Peyer's patch (tissue), 4 donors: Measurements from ENCODE around the gene SPATA2L. TPM values are rescaled to one million over a fixed set of nuclear protein-coding genes. Genes with fewer than 3 reads are reported as not detected.
"Not testable (repeated sequence)": the region's sequence is repeated elsewhere in the genome, so short reads cannot be mapped to it uniquely, and the experiment has no call there.

Experiments
- DNase-seq, 3 donors: peaks; one replicate each; pipeline ENCODE4 v3.0.0-alpha.2; 2017 to 2019
- H3K27ac ChIP-seq, 4 donors: fragments of 200-600 bp; sonication (generic); one replicate each; pipeline ENCODE4 v1.5.1; 2016 to 2019
- H3K27me3 ChIP-seq, 2 donors: fragments of 200-600 bp; sonication (generic); one replicate each; pipeline ENCODE4 v1.5.1; 2019
- H3K36me3 ChIP-seq, 3 donors: fragments of 200-600 bp; sonication (generic); one replicate each; pipeline ENCODE4 v1.5.1; 2016 to 2019
- H3K4me1 ChIP-seq, 4 donors: fragments of 200-600 bp; sonication (generic); one replicate each; pipeline ENCODE4 v1.5.1; 2016 to 2019
- H3K4me3 ChIP-seq, 4 donors: fragments of 200-600 bp; sonication (generic); 1 replicate in 3 of 4; 2 replicates in 1 of 4; pipeline ENCODE4 v1.5.1; 2016 to 2019; ENCODE audit warnings: mild to moderate bottlenecking in 1 of 4
- H3K9me3 ChIP-seq, 4 donors: fragments of 200-600 bp; sonication (generic); one replicate each; pipeline ENCODE4 v1.5.1; 2016 to 2019; ENCODE audit warnings: mild to moderate bottlenecking in 1 of 4
- CTCF ChIP-seq, 6 experiments: fragments of 450-650 bp in 4 of 6; fragments of 200-600 bp in 2 of 6; sonication (generic) in 1 of 6; IDR thresholded peaks; one replicate each; pipeline ENCODE4 v1.5.1; 2017 to 2019; ENCODE audit warnings: antibody characterized with exemption in 6 of 6, mild to moderate bottlenecking in 3 of 6, moderate library complexity in 1 of 6
- POLR2A ChIP-seq, 2 donors: fragments of 450-650 bp; IDR thresholded peaks; one replicate each; pipeline ENCODE4 v1.5.1; 2017; ENCODE audit warnings: antibody characterized with exemption in 2 of 2, mild to moderate bottlenecking in 2 of 2, moderate library complexity in 2 of 2
- total RNA-seq, 4 donors: library from RNA; depleted of rRNA; stranded (reverse); fragments of >200 nt; gene quantifications; one replicate each; pipeline ENCODE4 v1.1.0, GENCODE V29; 2016

SPATA2L gene
- total RNA-seq, 4 donors from 2014 or later = 19.0 to 44.7 (median 36.7) TPM

GRCh38 chr16:89693289-89693731 is 8.2 kb downstream of the SPATA2L start:
- Histone ChIP-seq H3K27ac (no peak overlapping the region), H3K27me3 (no peaks in the 10 kb centered on the region), H3K4me1 (peaks cover under 1 to 28% (median 10%) of the 10 kb centered on the region in 4 donors), H3K4me3 (no peak overlapping the region), H3K9me3 (no peaks in the 10 kb centered on the region), H3K36me3 (peaks cover 0 to 84% (median 3%) of the 10 kb centered on the region in 3 donors)
- TF ChIP-seq CTCF (IDR thresholded peaks at IDR 0.05) (no peak), POLR2A (IDR thresholded peaks at IDR 0.05) (no peak)
- no peak for DNase-seq

DNA sequence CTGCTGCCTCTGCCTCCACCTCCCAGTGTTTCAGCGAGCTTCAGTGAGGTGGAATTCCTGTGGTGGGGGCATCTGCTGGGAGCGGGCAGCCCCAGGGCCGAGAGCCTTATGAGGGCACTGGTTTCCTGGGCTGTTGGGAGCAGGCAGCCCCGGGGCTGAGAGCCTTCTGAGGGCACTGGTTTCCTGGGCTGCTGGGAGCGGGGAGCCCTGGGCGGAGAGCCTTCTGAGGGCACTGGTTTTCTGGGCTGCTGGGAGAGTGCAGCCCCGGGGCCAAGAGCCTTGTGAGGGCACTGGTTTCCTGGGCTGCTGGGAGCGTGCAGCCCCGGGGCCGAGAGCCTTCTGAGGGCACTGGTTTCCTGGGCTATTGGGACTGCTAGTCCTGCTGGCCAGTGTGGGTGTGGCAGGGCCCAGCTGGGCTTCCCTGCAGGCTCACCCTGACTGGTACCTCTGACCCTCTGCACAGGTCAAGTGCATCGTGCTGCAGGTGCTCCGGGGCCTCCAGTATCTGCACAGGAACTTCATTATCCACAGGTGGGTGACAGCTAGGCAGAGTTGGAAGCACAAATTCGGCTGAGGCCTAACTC is 9.4 kb downstream of the SPATA2L start:
- Histone ChIP-seq H3K36me3 (peaks cover 0 to 72% (median 3%) of the 10 kb centered on the region in 3 donors), H3K4me1 (peaks cover 3 to 37% (median 17%) of the 10 kb centered on the region in 4 donors), H3K4me3 (no peak overlapping the region), H3K27me3 (no peaks in the 10 kb centered on the region), H3K27ac (no peak overlapping the region), H3K9me3 (no peaks in the 10 kb centered on the region)
- TF ChIP-seq CTCF (IDR thresholded peaks at IDR 0.05) (no peak), POLR2A (IDR thresholded peaks at IDR 0.05) (no peak)
- DNase-seq = no peak

DNA sequence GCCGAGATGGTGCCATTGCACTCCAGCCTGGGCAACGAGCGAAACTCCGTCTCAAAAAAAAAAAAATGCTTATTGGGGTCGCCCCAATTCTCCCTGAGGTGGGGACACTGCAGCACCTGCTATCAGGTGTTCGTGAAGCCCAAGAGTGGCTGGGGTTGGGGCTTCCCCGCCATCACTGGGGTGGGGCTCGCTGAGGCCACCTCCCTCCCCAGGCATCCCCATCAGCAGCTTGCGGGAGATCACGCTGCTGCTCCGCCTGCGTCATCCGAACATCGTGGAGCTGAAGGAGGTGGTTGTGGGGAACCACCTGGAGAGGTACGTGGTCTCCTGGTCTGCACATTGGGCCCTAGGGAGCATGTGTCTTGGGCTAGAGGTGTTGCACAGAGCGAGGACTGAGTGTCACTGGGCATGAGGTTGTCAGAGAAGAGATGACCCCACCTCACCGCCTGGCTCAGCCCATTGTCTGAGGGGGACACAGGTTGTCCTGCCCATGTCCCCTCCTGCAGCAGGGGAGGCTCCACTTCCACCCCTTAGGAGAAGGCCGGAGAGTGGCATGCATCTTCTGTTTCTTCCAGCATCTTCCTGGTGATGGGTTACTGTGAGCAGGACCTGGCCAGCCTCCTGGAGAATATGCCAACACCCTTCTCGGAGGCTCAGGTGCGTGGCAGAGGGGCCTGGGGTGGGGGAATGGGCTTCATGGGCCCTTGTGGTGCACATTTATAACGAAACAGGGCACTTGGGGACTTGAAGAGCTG is 10.1 kb downstream of the SPATA2L start:
- peaks cover 0 to 66% (median 3%) of the 10 kb centered on the region in 3 donors for H3K36me3 ChIP-seq
- H3K4me3 ChIP-seq = no peak overlapping the region
- TF ChIP-seq POLR2A (IDR thresholded peaks at IDR 0.05) = no peak
- TF ChIP-seq CTCF (IDR thresholded peaks at IDR 0.05) = no peak
- no peaks in the 10 kb centered on the region for H3K27me3 ChIP-seq
- no peak for DNase-seq
- no peaks in the 10 kb centered on the region for H3K9me3 ChIP-seq
- H3K27ac ChIP-seq = no peak overlapping the region
- H3K4me1 ChIP-seq = peaks cover 3 to 31% (median 13%) of the 10 kb centered on the region in 4 donors

- Histone ChIP-seq H3K27ac (no peak overlapping the region), H3K4me1 (peaks cover 3 to 23% (median 8%) of the 10 kb centered on the region in 4 donors), H3K27me3 (no peaks in the 10 kb centered on the region), H3K4me3 (no peak overlapping the region), H3K9me3 (no peaks in the 10 kb centered on the region), H3K36me3 (peaks cover 0 to 58% (median 3%) of the 10 kb centered on the region in 3 donors)
- DNase-seq = no peak
- TF ChIP-seq POLR2A (IDR thresholded peaks at IDR 0.05) = no peak
These were observed 11.1 kb downstream of the SPATA2L start for GRCh38 chr16:89690392-89690901.

DNA sequence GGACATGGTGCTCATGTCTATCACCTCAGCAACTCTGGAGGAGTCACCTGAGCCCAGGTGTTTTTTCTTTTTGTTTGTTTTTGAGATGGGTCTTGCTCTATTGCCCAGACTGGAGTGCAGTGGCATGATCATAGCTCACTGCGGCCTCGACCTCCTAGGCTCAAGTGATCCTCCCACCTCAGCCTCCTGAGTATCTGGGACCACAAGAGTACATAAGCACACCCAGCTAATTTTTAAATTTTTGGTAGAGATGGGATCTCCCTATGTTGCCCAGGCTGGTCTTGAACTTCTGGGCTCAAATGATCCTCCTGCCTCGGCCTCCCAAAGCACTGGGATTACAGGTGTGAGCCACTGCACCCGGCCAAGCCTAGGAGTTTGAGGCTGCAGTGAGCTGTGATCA is 11.9 kb downstream of the SPATA2L start:
- not testable (repeated sequence) for DNase-seq, H3K27ac ChIP-seq, H3K9me3 ChIP-seq, H3K4me3 ChIP-seq, H3K27me3 ChIP-seq
- Histone ChIP-seq H3K36me3 (peaks cover 0 to 50% (median 3%) of the 10 kb centered on the region in 3 donors), H3K4me1 (peaks cover 3 to 16% (median 8%) of the 10 kb centered on the region in 4 donors)

DNA sequence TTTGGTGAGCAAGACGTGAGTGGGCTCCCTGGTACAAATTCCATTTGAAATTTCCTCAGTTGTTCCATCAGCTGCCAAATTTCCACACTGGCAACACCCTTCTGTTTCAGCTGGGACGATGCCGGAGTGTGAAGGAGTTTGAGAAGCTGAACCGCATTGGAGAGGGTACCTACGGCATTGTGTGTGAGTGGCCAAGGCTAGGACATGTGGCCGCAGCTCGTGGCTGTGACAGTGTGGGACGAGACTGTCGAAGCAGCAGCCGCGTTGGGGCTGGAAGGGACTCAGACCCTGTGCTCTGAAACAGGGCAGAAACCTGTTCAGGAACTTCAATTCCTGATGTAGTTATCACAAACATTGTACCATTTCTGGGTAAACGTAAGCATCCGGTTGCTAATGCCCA is 12.4 kb downstream of the SPATA2L start:
- DNase-seq = no peak
- TF ChIP-seq CTCF (IDR thresholded peaks at IDR 0.05) (no peak), POLR2A (IDR thresholded peaks at IDR 0.05) (no peak)
- H3K36me3 ChIP-seq = peaks cover 0 to 45% (median 3%) of the 10 kb centered on the region in 3 donors
- no peaks in the 10 kb centered on the region for H3K9me3 ChIP-seq
- peaks cover 3 to 16% (median 8%) of the 10 kb centered on the region in 4 donors for H3K4me1 ChIP-seq
- no peak overlapping the region for H3K4me3 ChIP-seq
- H3K27ac ChIP-seq = no peak overlapping the region
- no peaks in the 10 kb centered on the region for H3K27me3 ChIP-seq
